Measurements from ENCODE around the gene RASGRF2. TPM values are rescaled to one million over a fixed set of nuclear protein-coding genes. Genes with fewer than 3 reads are reported as not detected.

RASGRF2 gene
- total and polyA plus RNA-seq, 11 donors: 3.6 to 16.6 (median 6.3) TPM

- intact Hi-C loops (cut with DNase I): no loop called here
- no peak overlapping the region for H3K4me3 ChIP-seq
- peaks cover 0 to 26% (median 7%) of the 10 kb centered on the region in 12 donors for H3K9me3 ChIP-seq
- no peaks in the 10 kb centered on the region for H3K27me3 ChIP-seq
- DNase-seq (no peak), ATAC-seq (no peak)
- H3K36me3 ChIP-seq: no peaks in the 10 kb centered on the region
- H3K4me1 ChIP-seq: no peaks in the 10 kb centered on the region
- H3K27ac ChIP-seq: no peak overlapping the region
- TF ChIP-seq CTCF (IDR thresholded peaks at IDR 0.05) (no peak), POLR2A (IDR thresholded peaks at IDR 0.05) (no peak)
Measured at GRCh38 chr5:81154725-81155124, 194.6 kb downstream of the RASGRF2 start.

GRCh38 chr5:81156732-81157131, 196.6 kb downstream of the RASGRF2 start:
- 92 to 95% (median 93%) methylated on average over 6 of the region's 6 CpGs for WGBS, 4 donors
- ATAC-seq: no peak
- Histone ChIP-seq H3K4me3 (no peak overlapping the region), H3K27me3 (no peaks in the 10 kb centered on the region), H3K27ac (no peak overlapping the region), H3K4me1 (no peaks in the 10 kb centered on the region), H3K36me3 (no peaks in the 10 kb centered on the region), H3K9me3 (peaks cover 0 to 26% (median 7%) of the 10 kb centered on the region in 12 donors)
- intact Hi-C loops (cut with DNase I): no loop called here
- DNase-seq: no peak
- TF ChIP-seq CTCF (IDR thresholded peaks at IDR 0.05) (no peak), POLR2A (IDR thresholded peaks at IDR 0.05) (no peak)

GRCh38 chr5:81161012-81161601, 200.9 kb downstream of the RASGRF2 start:
- ATAC-seq (no peak), DNase-seq (no peak)
- Histone ChIP-seq H3K9me3 (peaks cover 0 to 9% (median 5%) of the 10 kb centered on the region in 12 donors), H3K4me1 (no peaks in the 10 kb centered on the region), H3K27me3 (no peaks in the 10 kb centered on the region), H3K36me3 (no peaks in the 10 kb centered on the region), H3K27ac (no peak overlapping the region), H3K4me3 (no peak overlapping the region)
- 82 to 90% (median 88%) methylated on average over 5 of the region's 5 CpGs for WGBS, 4 donors
- no peak for TF ChIP-seq CTCF (IDR thresholded peaks at IDR 0.05)
- TF ChIP-seq POLR2A (IDR thresholded peaks at IDR 0.05): no peak
- intact Hi-C loops (cut with DNase I): loop anchor here in 3 of 10 donors (10.0 kb wide), 2 partner anchors 196 to 206 kb away; partner anchors contain the start of gene RASGRF2 (in 1 of the 3)

GRCh38 chr5:81162501-81162900, 202.3 kb downstream of the RASGRF2 start:
- no peaks in the 10 kb centered on the region for H3K9me3 ChIP-seq
- no peak for ATAC-seq
- no peak overlapping the region for H3K4me3 ChIP-seq
- H3K27me3 ChIP-seq: no peaks in the 10 kb centered on the region
- no peak for DNase-seq
- no peaks in the 10 kb centered on the region for H3K4me1 ChIP-seq
- H3K36me3 ChIP-seq: no peaks in the 10 kb centered on the region
- TF ChIP-seq CTCF (IDR thresholded peaks at IDR 0.05) (no peak), POLR2A (IDR thresholded peaks at IDR 0.05) (no peak)
- intact Hi-C loops (cut with DNase I): loop anchor here in 3 of 10 donors (10.0 kb wide), 2 partner anchors 198 to 208 kb away; partner anchors contain the start of gene RASGRF2 (in 1 of the 3)
- whole genome bisulfite sequencing, 4 donors: 83 to 89% (median 87%) methylated on average over 9 of the region's 9 CpGs
- H3K27ac ChIP-seq: no peak overlapping the region
